Measurements from ENCODE around the gene HNRNPLL.

GRCh38 chr2:38649176-38649728 lies 46.5 kb upstream of the HNRNPLL start:
- no peak for TF ChIP-seq RARB (CRISPR knock-in tag; IDR thresholded peaks at IDR 0.05)
- no peak for TF ChIP-seq ZNF565 (CRISPR knock-in tag; conservative IDR thresholded peaks at IDR 0.05; ENCODE audit: low read depth)
- no peak for TF ChIP-seq ARNTL (CRISPR knock-in tag; IDR thresholded peaks at IDR 0.05; ENCODE audit: borderline replicate concordance, low read depth)
- TF ChIP-seq, protein P1, sequence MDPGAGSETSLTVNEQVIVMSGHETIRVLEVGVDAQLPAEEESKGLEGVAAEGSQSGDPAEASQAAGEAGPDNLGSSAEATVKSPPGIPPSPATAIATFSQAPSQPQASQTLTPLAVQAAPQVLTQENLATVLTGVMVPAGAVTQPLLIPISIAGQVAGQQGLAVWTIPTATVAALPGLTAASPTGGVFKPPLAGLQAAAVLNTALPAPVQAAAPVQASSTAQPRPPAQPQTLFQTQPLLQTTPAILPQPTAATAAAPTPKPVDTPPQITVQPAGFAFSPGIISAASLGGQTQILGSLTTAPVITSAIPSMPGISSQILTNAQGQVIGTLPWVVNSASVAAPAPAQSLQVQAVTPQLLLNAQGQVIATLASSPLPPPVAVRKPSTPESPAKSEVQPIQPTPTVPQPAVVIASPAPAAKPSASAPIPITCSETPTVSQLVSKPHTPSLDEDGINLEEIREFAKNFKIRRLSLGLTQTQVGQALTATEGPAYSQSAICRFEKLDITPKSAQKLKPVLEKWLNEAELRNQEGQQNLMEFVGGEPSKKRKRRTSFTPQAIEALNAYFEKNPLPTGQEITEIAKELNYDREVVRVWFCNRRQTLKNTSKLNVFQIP (CRISPR knock-in tag; IDR thresholded peaks at IDR 0.05; ENCODE audit: borderline replicate concordance, low read depth) = no peak
- TF ChIP-seq ZC3H10 (CRISPR knock-in tag; IDR thresholded peaks at IDR 0.05) = no peak
- no peak for TF ChIP-seq CREB5 (CRISPR knock-in tag; IDR thresholded peaks at IDR 0.05; ENCODE audit: low read depth)
